Fibroblast of pulmonary artery (primary cell): ENCODE measurements around the gene PTPRK.

Experiments used
- DNase-seq: peaks from one replicate; pipeline ENCODE4 v3.0.0-alpha.2; 2010; ENCODE audit warnings: low read depth
- H3K4me3 ChIP-seq: replicated peaks from 2 replicates; pipeline ENCODE4 v1.5.1; 2011; ENCODE audit warnings: low read depth, mild to moderate bottlenecking, control low read depth, low read length, moderate library complexity
- TF ChIP-seq, protein P1 (sequence below): IDR thresholded peaks from 2 replicates; pipeline ENCODE4 v1.5.1; 2011; ENCODE audit warnings: mild to moderate bottlenecking, control low read depth, low read length, inconsistent platforms; ENCODE audit errors: missing control alignments

PTPRK gene

DNA sequence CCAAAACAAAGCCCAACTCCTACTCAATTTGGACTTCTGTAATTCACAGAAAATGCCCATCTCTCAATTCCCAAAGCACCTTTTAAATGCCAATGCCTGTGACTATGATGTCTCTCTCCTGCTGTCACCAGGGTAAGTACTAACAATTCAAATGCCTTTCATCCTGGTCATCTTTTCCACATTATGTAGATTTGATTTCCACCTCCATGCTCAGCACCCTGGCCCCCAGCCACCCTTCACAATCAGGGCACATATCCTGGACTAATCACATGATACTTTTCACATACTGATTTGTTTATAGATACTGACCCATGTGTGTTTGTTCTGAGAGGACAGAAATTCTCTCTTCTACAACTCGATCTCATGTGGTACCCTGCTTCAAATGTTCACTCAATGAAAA, 236.3 kb downstream of the PTPRK start:
- no peak overlapping the region for H3K4me3 ChIP-seq
- DNase-seq, result no peak
- TF ChIP-seq, protein P1, sequence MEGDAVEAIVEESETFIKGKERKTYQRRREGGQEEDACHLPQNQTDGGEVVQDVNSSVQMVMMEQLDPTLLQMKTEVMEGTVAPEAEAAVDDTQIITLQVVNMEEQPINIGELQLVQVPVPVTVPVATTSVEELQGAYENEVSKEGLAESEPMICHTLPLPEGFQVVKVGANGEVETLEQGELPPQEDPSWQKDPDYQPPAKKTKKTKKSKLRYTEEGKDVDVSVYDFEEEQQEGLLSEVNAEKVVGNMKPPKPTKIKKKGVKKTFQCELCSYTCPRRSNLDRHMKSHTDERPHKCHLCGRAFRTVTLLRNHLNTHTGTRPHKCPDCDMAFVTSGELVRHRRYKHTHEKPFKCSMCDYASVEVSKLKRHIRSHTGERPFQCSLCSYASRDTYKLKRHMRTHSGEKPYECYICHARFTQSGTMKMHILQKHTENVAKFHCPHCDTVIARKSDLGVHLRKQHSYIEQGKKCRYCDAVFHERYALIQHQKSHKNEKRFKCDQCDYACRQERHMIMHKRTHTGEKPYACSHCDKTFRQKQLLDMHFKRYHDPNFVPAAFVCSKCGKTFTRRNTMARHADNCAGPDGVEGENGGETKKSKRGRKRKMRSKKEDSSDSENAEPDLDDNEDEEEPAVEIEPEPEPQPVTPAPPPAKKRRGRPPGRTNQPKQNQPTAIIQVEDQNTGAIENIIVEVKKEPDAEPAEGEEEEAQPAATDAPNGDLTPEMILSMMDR, result no peak

DNA sequence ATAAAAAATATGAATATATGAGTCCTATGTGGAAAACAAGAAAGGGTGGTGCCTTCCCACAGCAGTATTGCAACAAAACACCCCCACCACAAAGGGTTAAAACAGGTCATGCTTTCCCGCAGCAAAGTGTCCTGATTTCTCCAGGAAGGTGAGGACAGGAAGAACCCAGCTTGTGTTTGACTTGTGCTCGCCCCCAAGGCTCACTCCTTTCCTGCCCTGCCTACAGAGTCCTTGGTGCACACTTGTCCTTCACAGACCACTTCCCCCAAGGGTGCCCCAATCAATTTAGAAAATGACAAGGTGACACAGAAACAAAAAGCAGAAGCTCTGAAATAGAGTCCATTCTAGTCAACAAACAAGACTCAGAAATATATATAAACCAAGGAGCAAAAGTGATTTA, 237.4 kb downstream of the PTPRK start:
- TF ChIP-seq, protein P1, result no peak
- no peak for DNase-seq

DNA sequence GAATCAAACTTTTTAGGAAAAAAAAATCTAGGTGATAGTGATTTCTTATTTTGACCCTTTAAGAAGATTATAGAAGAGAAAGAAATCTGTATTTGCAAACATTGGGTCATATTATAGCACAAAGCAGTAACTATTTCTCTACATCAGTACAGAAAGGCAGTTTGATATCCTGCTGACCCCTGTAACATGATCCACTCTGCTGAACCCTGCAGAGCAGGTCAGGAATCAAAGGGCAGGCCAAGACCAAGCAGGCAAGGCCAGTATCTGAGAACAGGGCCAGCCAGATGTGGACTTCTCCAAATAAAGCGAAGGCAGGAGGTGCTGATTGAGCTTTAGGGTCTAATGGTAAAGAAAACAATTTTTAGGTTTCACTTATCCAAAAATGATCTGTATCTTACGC, 239.4 kb downstream of the PTPRK start:
- TF ChIP-seq, protein P1, result no peak
- no peak for DNase-seq
- no peak overlapping the region for H3K4me3 ChIP-seq

More for the DNA sequence above, 237.4 kb downstream of the PTPRK start:
- no peak overlapping the region for H3K4me3 ChIP-seq

DNA sequence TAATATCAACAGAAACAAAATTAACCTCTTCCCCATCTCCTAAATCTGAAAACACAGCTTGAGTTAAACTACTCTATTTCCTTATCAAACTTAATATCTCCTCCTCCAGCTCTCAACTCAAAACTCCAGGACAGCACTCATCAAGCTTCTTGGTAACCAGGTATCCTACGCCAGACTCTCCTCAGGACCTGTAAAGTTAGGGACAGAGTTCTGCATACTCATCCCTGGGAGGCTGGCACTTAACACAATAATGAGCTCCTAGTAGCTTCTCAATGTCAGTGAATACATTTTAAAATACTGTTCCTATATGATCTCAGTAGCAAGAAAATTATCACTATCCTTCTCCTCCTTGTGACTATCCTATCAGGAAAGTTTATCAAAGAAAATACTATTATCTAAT, 240.3 kb downstream of the PTPRK start:
- TF ChIP-seq, protein P1, result no peak
- DNase-seq, result no peak
- H3K4me3 ChIP-seq, result no peak overlapping the region

DNA sequence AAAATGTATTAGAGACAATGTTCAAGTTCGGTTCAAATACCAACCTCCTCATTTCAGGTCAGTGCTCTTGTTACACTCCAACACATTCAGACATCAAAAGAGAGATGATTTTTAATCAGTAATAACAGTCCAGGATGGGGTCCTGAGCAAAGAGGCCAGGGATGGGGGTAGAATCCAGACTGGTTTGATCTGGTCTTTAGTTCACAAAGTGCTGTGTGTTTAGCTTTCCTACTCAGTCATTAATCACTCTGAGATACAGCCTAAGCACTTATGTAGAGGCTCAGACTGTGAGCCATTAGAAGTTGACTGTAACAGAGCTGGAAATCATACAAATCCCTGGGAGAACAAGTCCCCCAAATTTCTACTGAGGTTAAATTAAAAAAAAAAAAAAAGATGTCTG, 241.6 kb downstream of the PTPRK start:
- TF ChIP-seq, protein P1, result no peak
- H3K4me3 ChIP-seq, result no peak overlapping the region
- DNase-seq, result no peak

DNA sequence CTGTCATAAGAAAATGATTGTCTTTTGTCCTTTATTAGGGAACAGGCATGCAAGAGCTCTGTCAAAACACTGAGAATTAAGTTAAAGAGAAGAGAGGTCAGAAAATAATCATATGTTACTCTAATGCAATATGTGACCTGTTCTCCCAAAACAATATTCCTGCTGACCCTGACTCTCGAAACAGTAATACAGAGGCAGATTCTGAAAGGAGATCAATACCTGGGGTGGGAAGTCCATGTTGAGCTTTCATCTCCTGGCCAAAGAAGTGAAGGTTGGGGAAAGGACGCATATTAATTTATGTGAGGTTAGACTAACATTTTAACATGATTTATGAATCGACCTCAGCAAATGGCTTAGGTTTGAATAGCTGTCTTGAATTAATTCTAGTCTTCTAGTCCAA, 243.0 kb downstream of the PTPRK start:
- TF ChIP-seq, protein P1, result no peak
- no peak overlapping the region for H3K4me3 ChIP-seq
- DNase-seq, result no peak

DNA sequence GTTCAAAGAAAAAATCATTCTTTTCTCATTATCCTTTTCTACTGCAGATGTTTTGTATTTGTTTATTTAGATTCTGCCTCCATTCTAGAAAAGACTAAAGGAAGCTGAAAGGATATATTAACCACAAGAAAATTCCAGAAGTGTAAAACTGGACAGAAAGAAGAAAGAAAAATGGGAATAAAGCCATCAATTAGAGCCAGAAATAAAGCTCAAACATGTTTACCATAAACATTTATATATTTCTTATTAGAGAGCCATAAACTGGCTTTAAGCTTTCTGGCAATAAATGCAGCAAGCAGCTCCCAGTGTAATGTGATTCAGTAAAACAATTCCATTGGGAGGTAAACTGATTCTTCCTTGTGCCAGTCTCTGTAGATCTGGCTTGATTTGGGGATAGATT, 244.1 kb downstream of the PTPRK start:
- H3K4me3 ChIP-seq, result no peak overlapping the region
- DNase-seq, result no peak
- TF ChIP-seq, protein P1, result no peak
